ENCODE measurements around the gene C12orf56. TPM values are rescaled to one million over a fixed set of nuclear protein-coding genes. Genes with fewer than 3 reads are reported as not detected.

C12orf56 gene, protein sequence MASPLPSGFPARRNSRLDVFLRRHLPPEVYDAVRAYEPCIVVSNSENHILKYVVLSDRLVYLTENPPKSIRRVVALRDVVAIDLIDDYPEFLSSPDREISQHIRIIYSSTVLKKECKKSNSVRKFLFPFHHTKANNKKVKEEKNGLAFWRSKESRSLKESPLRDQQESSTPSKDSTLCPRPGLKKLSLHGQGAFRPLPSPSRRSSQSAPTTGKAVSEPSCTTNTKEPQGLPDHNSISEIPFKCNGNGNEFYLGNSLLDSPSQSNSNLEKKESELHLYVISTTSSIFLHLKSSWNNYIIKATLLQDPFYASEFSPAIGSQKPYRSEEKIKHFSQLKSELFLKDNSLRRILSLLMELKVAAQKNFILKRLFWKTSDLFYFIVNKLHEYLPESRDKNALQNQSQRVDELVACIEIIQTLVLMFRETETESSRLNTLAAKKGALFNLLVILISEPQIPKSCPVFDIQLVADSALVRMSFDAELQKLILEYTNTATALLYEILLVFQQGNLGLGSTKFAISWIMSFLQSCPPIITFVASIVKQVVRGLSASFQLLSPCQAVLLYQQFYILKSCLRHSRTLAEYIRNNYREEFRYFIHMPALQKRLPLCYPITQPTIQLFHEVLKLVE
- total RNA-seq: under 1 TPM in 1 of 4 donors, not detected in 3; 0.76 TPM

DNA sequence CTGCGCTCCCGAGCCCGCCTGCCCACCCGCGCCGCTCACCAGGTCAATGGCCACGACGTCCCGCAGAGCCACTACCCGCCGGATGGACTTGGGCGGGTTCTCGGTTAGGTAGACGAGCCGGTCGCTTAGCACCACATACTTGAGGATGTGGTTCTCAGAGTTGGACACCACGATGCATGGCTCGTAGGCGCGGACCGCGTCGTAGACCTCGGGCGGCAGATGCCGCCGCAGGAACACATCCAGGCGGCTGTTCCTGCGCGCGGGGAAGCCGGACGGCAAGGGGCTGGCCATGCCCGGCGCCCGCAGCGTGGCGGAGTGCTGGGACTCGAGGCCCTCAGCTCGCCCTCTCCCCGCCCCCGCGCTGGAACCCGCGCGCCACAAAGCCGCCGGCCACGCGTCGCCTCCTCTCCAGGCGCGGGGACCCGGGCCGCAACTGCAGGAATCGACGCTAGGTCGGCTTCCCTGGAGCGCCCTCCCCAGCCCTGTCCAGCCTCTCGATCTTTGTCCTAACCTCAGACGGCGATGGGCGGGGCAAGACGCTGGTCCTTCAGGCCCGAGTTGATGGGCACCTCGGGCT is at the start of gene C12orf56:
C12orf56 (minus strand) TSS at position 484 of the 577 bp plus-strand sequence; CDS start at position 291, 193 bp downstream.
- peaks cover 0 to 6% of the 10 kb centered on the region in 2 donors for H3K27me3 ChIP-seq
- no peaks in the 10 kb centered on the region for H3K9me3 ChIP-seq
- intact Hi-C loops (cut with DNase I; ENCODE audit: low total_unique reads): no loop called here
- DNase-seq: no peak
- TF ChIP-seq POLR2A (IDR thresholded peaks at IDR 0.05): no peak
- TF ChIP-seq, protein P1, sequence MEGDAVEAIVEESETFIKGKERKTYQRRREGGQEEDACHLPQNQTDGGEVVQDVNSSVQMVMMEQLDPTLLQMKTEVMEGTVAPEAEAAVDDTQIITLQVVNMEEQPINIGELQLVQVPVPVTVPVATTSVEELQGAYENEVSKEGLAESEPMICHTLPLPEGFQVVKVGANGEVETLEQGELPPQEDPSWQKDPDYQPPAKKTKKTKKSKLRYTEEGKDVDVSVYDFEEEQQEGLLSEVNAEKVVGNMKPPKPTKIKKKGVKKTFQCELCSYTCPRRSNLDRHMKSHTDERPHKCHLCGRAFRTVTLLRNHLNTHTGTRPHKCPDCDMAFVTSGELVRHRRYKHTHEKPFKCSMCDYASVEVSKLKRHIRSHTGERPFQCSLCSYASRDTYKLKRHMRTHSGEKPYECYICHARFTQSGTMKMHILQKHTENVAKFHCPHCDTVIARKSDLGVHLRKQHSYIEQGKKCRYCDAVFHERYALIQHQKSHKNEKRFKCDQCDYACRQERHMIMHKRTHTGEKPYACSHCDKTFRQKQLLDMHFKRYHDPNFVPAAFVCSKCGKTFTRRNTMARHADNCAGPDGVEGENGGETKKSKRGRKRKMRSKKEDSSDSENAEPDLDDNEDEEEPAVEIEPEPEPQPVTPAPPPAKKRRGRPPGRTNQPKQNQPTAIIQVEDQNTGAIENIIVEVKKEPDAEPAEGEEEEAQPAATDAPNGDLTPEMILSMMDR (IDR thresholded peaks at IDR 0.05): no peak
- H3K4me3 ChIP-seq: peak within 1 kb of the TSS in 1 of 2 donors; percentile 25
- H3K27ac ChIP-seq: no peak within 1 kb of the TSS
- no peaks in the 10 kb centered on the region for H3K4me1 ChIP-seq
- no peaks in the 10 kb centered on the region for H3K36me3 ChIP-seq

DNA sequence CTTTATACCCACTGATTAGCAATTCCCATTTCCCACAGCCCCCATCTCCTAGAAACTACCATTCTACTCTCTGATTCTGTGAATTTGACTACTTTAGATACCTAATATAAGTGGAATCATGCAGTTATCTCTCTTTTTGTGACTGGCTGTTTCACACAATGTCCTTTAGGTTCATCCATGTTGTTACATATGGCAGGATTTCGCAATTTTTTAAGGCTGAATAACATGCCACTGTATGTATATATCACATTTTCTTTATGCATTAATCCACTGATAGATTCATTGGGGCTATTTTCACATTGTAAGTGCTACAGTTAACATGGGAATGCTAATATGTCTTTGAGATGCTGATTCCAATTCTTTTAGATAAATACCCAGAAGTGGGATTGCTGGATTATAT is 49.5 kb upstream of the C12orf56 start:
- Histone ChIP-seq H3K36me3 (no peaks in the 10 kb centered on the region), H3K27me3 (no peaks in the 10 kb centered on the region), H3K4me1 (no peaks in the 10 kb centered on the region), H3K27ac (no peak overlapping the region), H3K9me3 (no peaks in the 10 kb centered on the region), H3K4me3 (no peak overlapping the region)
- DNase-seq: no peak
- no peak for TF ChIP-seq POLR2A (IDR thresholded peaks at IDR 0.05)
- TF ChIP-seq, protein P1 (IDR thresholded peaks at IDR 0.05): no peak
- intact Hi-C loops (cut with DNase I; ENCODE audit: low total_unique reads): no loop called here

DNA sequence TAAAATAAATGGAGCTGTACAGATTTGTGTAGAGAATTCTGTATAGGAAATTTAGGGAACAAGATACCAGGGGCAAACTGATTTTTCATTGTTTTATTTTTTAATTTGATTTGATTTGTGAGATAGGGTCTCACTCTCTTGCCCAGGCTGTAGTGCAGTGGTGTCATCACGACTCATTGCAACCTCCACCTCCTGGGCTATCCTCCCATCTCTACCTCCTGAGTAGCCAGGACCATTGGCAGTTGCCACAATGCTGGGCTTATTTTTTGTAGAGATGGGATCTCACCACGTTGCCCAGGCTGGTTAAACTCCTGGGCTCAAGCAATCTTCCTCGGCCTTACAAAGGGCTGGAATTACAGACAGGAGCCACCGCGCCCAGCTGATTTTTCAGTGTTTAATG is 43.4 kb upstream of the C12orf56 start:
- Histone ChIP-seq H3K9me3 (no peaks in the 10 kb centered on the region), H3K36me3 (no peaks in the 10 kb centered on the region), H3K27me3 (no peaks in the 10 kb centered on the region), H3K27ac (no peak overlapping the region), H3K4me3 (no peak overlapping the region), H3K4me1 (no peaks in the 10 kb centered on the region)
- no peak for TF ChIP-seq POLR2A (IDR thresholded peaks at IDR 0.05)
- TF ChIP-seq, protein P1 (IDR thresholded peaks at IDR 0.05): no peak
- no peak for DNase-seq
- intact Hi-C loops (cut with DNase I; ENCODE audit: low total_unique reads): no loop called here

DNA sequence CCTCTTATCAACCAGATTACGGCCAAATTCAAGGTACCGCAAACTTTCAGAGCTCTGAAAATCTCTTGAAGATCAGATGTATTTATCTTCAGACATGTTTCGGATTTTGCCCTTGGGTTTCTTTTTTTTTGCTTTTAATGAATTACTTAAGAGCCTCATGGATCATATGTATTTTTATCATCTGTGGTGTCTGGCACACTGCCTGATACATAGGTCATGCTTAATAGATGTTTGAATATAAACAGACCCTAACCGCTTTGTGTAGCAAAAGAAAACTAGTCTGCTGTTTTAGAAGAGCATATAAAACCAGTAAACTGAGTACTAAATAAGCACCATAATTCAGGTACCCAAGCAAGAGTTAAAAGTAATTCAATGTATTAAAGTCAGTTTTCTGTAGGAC is 41.2 kb upstream of the C12orf56 start:
- H3K9me3 ChIP-seq: no peaks in the 10 kb centered on the region
- intact Hi-C loops (cut with DNase I; ENCODE audit: low total_unique reads): no loop called here

More for the DNA sequence above, 41.2 kb upstream of the C12orf56 start:
- H3K36me3 ChIP-seq: no peaks in the 10 kb centered on the region
- TF ChIP-seq, protein P1 (IDR thresholded peaks at IDR 0.05): no peak
- no peak for TF ChIP-seq POLR2A (IDR thresholded peaks at IDR 0.05)
- no peak for DNase-seq
- no peaks in the 10 kb centered on the region for H3K4me1 ChIP-seq
- no peak overlapping the region for H3K4me3 ChIP-seq
- H3K27ac ChIP-seq: no peak overlapping the region
- H3K27me3 ChIP-seq: no peaks in the 10 kb centered on the region

Data from uterus (tissue), 4 donors.